ENCODE results near the gene EME2. TPM values are rescaled to one million over a fixed set of nuclear protein-coding genes. Genes with fewer than 3 reads are reported as not detected.

Gene EME2
- total and polyA plus RNA-seq, 2 of the 13 experiments (the other 11 are each of a cell fraction or from before 2014, with no cell fraction given), result 4.4 to 7.6 TPM

DNA sequence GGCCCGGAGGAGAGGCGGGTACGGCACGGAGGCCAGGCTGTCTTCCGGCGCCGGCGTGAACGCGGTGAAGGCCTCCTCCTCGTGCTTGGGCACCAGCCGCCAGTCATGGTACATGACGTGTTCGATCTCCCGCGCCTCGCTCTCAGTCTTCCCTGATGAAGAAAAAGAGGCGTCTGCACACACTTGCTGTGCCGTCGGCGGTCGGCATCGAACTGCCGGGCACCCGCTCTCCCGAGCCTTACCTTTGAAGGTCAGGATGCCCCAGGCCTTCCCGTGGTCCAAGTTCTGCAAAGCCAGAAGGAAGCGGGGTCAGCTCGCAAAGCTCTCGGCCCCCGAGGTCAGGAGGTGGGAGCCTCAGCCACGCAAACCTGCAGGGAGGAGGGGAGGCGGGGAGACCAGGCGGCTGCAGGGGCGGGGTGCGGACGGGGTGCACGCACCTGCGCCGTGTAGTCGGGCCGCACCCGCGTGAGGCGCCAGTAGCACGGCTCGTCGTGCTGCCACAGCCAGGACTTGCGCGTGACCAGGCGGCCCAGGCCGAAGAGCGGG, at the start of gene EME2 (continued):
- TF ChIP-seq, protein P1, sequence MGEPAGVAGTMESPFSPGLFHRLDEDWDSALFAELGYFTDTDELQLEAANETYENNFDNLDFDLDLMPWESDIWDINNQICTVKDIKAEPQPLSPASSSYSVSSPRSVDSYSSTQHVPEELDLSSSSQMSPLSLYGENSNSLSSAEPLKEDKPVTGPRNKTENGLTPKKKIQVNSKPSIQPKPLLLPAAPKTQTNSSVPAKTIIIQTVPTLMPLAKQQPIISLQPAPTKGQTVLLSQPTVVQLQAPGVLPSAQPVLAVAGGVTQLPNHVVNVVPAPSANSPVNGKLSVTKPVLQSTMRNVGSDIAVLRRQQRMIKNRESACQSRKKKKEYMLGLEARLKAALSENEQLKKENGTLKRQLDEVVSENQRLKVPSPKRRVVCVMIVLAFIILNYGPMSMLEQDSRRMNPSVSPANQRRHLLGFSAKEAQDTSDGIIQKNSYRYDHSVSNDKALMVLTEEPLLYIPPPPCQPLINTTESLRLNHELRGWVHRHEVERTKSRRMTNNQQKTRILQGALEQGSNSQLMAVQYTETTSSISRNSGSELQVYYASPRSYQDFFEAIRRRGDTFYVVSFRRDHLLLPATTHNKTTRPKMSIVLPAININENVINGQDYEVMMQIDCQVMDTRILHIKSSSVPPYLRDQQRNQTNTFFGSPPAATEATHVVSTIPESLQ (CRISPR knock-in tag; conservative IDR thresholded peaks at IDR 0.05), result no peak
- TF ChIP-seq, protein P2, sequence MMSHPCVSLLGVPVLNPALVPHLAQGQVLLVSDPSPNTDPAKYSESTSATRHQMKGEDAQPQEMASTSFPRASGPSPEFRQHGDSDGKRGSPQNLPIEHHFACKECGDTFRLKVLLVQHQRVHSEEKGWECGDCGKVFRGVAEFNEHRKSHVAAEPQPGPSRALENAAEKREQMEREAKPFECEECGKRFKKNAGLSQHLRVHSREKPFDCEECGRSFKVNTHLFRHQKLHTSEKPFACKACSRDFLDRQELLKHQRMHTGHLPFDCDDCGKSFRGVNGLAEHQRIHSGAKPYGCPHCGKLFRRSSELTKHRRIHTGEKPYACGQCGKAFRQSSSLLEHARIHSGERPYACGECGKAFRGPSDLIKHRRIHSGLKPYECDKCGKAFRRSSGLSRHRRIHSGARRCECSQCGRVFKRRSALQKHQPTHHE (CRISPR knock-in tag; IDR thresholded peaks at IDR 0.05; ENCODE audit: borderline replicate concordance), result no peak
- no peak; the same call in 1 of the 2 replicates for TF ChIP-seq ARNT2 (CRISPR knock-in tag; IDR thresholded peaks at IDR 0.05; ENCODE audit: low read depth)
- no peak for TF ChIP-seq ZNF674 (CRISPR knock-in tag; IDR thresholded peaks at IDR 0.05; ENCODE audit: low read depth)
- TF ChIP-seq ZSCAN21 (CRISPR knock-in tag; IDR thresholded peaks at IDR 0.05; ENCODE audit: borderline replicate concordance), result no peak
- no peak for TF ChIP-seq RARA (CRISPR knock-in tag; IDR thresholded peaks at IDR 0.05)
- TF ChIP-seq, protein P3, sequence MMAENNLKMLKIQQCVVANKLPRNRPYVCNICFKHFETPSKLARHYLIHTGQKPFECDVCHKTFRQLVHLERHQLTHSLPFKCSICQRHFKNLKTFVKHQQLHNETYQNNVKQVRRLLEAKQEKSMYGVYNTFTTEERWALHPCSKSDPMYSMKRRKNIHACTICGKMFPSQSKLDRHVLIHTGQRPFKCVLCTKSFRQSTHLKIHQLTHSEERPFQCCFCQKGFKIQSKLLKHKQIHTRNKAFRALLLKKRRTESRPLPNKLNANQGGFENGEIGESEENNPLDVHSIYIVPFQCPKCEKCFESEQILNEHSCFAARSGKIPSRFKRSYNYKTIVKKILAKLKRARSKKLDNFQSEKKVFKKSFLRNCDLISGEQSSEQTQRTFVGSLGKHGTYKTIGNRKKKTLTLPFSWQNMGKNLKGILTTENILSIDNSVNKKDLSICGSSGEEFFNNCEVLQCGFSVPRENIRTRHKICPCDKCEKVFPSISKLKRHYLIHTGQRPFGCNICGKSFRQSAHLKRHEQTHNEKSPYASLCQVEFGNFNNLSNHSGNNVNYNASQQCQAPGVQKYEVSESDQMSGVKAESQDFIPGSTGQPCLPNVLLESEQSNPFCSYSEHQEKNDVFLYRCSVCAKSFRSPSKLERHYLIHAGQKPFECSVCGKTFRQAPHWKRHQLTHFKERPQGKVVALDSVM (CRISPR knock-in tag; IDR thresholded peaks at IDR 0.05), result 0 out of 2 replicates have a peak, but pooled peaks have one; percentile 2
- no peak for TF ChIP-seq AHR (CRISPR knock-in tag; IDR thresholded peaks at IDR 0.05)
- TF ChIP-seq FOXM1 (CRISPR knock-in tag; IDR thresholded peaks at IDR 0.05), result no peak
- no peak; the same call in 1 of the 2 replicates for TF ChIP-seq HOXA7 (CRISPR knock-in tag; IDR thresholded peaks at IDR 0.05)
- no peak for TF ChIP-seq ONECUT2 (CRISPR knock-in tag; IDR thresholded peaks at IDR 0.05)
- no peak for TF ChIP-seq TEAD3 (CRISPR knock-in tag; optimal IDR thresholded peaks at IDR 0.05; ENCODE audit: borderline replicate concordance)
- no peak for TF ChIP-seq CCDC6 (CRISPR knock-in tag; IDR thresholded peaks at IDR 0.05)
- TF ChIP-seq ZNF382 (CRISPR knock-in tag; IDR thresholded peaks at IDR 0.05; ENCODE audit: borderline replicate concordance), result no peak
- TF ChIP-seq, protein P4, sequence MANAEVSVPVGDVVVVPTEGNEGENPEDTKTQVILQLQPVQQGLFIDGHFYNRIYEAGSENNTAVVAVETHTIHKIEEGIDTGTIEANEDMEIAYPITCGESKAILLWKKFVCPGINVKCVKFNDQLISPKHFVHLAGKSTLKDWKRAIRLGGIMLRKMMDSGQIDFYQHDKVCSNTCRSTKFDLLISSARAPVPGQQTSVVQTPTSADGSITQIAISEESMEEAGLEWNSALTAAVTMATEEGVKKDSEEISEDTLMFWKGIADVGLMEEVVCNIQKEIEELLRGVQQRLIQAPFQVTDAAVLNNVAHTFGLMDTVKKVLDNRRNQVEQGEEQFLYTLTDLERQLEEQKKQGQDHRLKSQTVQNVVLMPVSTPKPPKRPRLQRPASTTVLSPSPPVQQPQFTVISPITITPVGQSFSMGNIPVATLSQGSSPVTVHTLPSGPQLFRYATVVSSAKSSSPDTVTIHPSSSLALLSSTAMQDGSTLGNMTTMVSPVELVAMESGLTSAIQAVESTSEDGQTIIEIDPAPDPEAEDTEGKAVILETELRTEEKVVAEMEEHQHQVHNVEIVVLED (CRISPR knock-in tag; IDR thresholded peaks at IDR 0.05; ENCODE audit: borderline replicate concordance), result no peak
- TF ChIP-seq FOXC1 (CRISPR knock-in tag; IDR thresholded peaks at IDR 0.05; ENCODE audit: borderline replicate concordance), result no peak
- TF ChIP-seq, protein P5, sequence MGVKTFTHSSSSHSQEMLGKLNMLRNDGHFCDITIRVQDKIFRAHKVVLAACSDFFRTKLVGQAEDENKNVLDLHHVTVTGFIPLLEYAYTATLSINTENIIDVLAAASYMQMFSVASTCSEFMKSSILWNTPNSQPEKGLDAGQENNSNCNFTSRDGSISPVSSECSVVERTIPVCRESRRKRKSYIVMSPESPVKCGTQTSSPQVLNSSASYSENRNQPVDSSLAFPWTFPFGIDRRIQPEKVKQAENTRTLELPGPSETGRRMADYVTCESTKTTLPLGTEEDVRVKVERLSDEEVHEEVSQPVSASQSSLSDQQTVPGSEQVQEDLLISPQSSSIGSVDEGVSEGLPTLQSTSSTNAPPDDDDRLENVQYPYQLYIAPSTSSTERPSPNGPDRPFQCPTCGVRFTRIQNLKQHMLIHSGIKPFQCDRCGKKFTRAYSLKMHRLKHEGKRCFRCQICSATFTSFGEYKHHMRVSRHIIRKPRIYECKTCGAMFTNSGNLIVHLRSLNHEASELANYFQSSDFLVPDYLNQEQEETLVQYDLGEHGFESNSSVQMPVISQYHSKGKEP (CRISPR knock-in tag; IDR thresholded peaks at IDR 0.05), result no peak
- TF ChIP-seq ZFP37 (CRISPR knock-in tag; IDR thresholded peaks at IDR 0.05; ENCODE audit: borderline replicate concordance), result no peak
- no peak for TF ChIP-seq ZNF678 (CRISPR knock-in tag; IDR thresholded peaks at IDR 0.05)

All from HepG2 (cell line).